Measurements from ENCODE around the gene PHC2.
A peak's percentile ranks its signal among the peaks of the same experiment; 100 is the strongest.

PHC2 gene

DNA sequence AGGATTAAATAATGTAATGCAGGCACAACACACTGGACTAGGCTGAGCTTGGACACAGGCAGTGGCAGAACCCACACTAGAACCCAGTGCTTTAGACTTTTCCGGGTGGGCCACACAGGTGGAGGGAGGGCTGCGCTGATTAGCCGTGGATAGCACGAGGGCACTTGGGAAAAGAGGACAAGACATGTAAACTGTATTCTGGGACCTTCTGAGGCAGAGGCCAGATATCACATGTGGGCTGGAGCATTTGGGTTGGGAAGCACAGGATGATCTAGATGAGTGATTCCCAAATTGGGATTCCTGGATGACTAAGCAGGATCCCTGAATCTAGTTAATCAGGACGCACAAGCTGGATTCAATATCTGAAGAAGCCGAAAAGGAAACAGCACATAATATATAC lies 89.7 kb downstream of the PHC2 start (continued):
- TF ChIP-seq PRDM1 (tag by site-specific recombination; IDR thresholded peaks at IDR 0.05) (no peak), ZNF621 (tag by site-specific recombination; IDR thresholded peaks at IDR 0.05) (no peak), SP7 (tag by site-specific recombination; IDR thresholded peaks at IDR 0.05) (no peak), SCRT2 (tag by site-specific recombination; IDR thresholded peaks at IDR 0.05) (no peak), EGR2 (tag by site-specific recombination; IDR thresholded peaks at IDR 0.05; ENCODE audit: low read depth) (no peak)
- TF ChIP-seq, protein P1, sequence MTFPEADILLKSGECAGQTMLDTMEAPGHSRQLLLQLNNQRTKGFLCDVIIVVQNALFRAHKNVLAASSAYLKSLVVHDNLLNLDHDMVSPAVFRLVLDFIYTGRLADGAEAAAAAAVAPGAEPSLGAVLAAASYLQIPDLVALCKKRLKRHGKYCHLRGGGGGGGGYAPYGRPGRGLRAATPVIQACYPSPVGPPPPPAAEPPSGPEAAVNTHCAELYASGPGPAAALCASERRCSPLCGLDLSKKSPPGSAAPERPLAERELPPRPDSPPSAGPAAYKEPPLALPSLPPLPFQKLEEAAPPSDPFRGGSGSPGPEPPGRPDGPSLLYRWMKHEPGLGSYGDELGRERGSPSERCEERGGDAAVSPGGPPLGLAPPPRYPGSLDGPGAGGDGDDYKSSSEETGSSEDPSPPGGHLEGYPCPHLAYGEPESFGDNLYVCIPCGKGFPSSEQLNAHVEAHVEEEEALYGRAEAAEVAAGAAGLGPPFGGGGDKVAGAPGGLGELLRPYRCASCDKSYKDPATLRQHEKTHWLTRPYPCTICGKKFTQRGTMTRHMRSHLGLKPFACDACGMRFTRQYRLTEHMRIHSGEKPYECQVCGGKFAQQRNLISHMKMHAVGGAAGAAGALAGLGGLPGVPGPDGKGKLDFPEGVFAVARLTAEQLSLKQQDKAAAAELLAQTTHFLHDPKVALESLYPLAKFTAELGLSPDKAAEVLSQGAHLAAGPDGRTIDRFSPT (tag by site-specific recombination; IDR thresholded peaks at IDR 0.05) = no peak

DNA sequence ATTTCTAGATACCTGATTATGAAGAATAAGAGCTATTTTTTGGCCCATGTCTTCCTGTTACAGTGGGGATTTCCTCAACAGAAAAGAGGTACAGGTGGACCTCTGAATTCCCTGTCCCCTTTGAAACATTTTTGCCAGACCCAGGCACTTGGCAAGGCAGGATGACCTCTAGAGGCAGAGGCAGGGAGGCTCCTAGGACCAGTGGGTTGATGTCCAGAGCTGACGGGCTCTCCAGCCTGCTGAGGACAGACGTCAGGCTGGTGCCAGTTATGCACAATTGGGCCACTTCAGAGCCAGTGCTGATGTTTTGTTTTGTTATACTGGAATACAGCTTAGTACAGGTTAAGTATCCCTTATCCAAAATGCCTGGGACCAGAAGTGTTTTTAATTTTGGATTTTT lies 91.5 kb downstream of the PHC2 start:
- CTCF ChIA-PET = interaction anchor here (0.6 to 2.6 kb wide), 3 partner anchors 44 to 115 kb away, joined by 3 to 13 read pairs (median 4); no protein-coding TSS in a partner anchor

DNA sequence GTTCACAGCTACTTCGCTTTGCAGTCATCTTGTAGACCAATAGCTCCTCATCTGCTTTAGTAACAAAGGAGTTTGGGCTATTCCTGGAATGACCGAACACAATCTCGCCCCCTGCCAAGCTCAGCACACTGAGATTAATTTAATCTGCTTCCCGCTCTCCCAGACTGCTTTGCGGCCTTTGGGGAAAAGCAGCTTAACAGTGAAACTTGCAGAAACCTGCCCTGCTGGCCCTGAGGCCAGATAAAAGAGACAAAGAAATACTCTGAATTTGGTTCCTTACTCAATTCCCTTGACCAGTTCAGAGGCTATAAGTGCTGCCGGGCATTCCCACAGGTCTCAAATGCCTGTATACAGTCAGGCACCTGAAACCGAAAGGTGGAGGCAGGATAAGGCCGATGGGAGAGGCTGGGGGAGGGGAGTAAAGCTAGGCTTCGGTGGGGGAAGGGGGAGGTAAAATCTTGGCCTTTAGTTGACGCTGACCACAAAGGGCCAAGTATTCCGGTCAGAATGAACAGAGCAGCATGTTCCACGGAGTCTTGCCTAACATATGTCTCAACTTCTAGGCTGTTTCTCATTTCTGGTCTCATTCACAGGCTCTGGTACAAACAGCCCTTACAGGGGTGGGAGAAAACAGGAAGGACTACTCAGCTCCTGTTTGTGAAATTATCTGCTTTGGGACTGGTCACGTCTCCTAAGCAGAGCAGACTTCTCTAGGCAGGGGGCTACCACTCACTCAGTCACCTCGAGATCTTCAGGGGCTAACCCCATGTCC lies 92.3 kb downstream of the PHC2 start:
- H3K4me1 ChIP-seq (ENCODE audit: control insufficient read depth, insufficient read depth, low read length) = peaks cover 24% of the 10 kb centered on the region
- ChIA-PET CTCF (interaction anchor here (0.6 to 2.6 kb wide), 5 partner anchors 26 to 1012 kb away, joined by 3 to 13 read pairs (median 3); no protein-coding TSS in a partner anchor), POLR2A (interaction anchor here (1.5 to 1.8 kb wide), 2 partner anchors 11 to 43 kb away, joined by 4 to 7 read pairs; no protein-coding TSS in a partner anchor)
- peak overlapping the region; percentile 66 for H3K27ac ChIP-seq (ENCODE audit: extremely low read depth, low read depth, low read length)
- H3K9me3 ChIP-seq (ENCODE audit: control insufficient read depth, insufficient read depth, low read depth, low read length) = no peaks in the 10 kb centered on the region
- H3K4me3 ChIP-seq (ENCODE audit: low read depth, low read length) = no peak overlapping the region
- peaks cover 0 to 39% of the 10 kb centered on the region in 2 experiments; a peak in 2 of 3 replicates for H3K36me3 ChIP-seq (ENCODE audit: control insufficient read depth in 2 of 2, insufficient read depth in 1 of 2, low read length in 2 of 2)
- TF ChIP-seq, protein P2, sequence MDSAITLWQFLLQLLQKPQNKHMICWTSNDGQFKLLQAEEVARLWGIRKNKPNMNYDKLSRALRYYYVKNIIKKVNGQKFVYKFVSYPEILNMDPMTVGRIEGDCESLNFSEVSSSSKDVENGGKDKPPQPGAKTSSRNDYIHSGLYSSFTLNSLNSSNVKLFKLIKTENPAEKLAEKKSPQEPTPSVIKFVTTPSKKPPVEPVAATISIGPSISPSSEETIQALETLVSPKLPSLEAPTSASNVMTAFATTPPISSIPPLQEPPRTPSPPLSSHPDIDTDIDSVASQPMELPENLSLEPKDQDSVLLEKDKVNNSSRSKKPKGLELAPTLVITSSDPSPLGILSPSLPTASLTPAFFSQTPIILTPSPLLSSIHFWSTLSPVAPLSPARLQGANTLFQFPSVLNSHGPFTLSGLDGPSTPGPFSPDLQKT (IDR thresholded peaks at IDR 0.05; ENCODE audit: borderline replicate concordance, low read depth, low read length) = no peak
- 0 out of 2 replicates have a peak, but pooled peaks have one; percentile 15 for TF ChIP-seq ZXDB (tag by site-specific recombination; IDR thresholded peaks at IDR 0.05)
- no peak for TF ChIP-seq ZNF311 (tag by site-specific recombination; IDR thresholded peaks at IDR 0.05; ENCODE audit: borderline replicate concordance)
- TF ChIP-seq, protein P1 (tag by site-specific recombination; IDR thresholded peaks at IDR 0.05) = no peak
- no peak for TF ChIP-seq RBAK (tag by site-specific recombination; IDR thresholded peaks at IDR 0.05)
- TF ChIP-seq, protein P3, sequence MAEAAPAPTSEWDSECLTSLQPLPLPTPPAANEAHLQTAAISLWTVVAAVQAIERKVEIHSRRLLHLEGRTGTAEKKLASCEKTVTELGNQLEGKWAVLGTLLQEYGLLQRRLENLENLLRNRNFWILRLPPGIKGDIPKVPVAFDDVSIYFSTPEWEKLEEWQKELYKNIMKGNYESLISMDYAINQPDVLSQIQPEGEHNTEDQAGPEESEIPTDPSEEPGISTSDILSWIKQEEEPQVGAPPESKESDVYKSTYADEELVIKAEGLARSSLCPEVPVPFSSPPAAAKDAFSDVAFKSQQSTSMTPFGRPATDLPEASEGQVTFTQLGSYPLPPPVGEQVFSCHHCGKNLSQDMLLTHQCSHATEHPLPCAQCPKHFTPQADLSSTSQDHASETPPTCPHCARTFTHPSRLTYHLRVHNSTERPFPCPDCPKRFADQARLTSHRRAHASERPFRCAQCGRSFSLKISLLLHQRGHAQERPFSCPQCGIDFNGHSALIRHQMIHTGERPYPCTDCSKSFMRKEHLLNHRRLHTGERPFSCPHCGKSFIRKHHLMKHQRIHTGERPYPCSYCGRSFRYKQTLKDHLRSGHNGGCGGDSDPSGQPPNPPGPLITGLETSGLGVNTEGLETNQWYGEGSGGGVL (tag by site-specific recombination; IDR thresholded peaks at IDR 0.05) = peak; percentile 80
- TF ChIP-seq HOXD13 (CRISPR knock-in tag; IDR thresholded peaks at IDR 0.05; ENCODE audit: borderline replicate concordance) = no peak
- TF ChIP-seq ZNF76 (tag by site-specific recombination; IDR thresholded peaks at IDR 0.05; ENCODE audit: borderline replicate concordance, low read depth) = no peak
- TF ChIP-seq GLIS2 (tag by site-specific recombination; IDR thresholded peaks at IDR 0.05) = no peak
- no peak for TF ChIP-seq ZNF544 (tag by site-specific recombination; IDR thresholded peaks at IDR 0.05)
- peak; percentile 62 for TF ChIP-seq ZNF335 (tag by site-specific recombination; conservative IDR thresholded peaks at IDR 0.05)
- peak; percentile 83 for TF ChIP-seq GLIS1 (tag by site-specific recombination; IDR thresholded peaks at IDR 0.05)

More for the DNA sequence above, 91.5 kb downstream of the PHC2 start:
- TF ChIP-seq ZFP69B (tag by site-specific recombination; IDR thresholded peaks at IDR 0.05) (no peak), ZNF626 (tag by site-specific recombination; IDR thresholded peaks at IDR 0.05) (no peak)
- TF ChIP-seq, protein P4, sequence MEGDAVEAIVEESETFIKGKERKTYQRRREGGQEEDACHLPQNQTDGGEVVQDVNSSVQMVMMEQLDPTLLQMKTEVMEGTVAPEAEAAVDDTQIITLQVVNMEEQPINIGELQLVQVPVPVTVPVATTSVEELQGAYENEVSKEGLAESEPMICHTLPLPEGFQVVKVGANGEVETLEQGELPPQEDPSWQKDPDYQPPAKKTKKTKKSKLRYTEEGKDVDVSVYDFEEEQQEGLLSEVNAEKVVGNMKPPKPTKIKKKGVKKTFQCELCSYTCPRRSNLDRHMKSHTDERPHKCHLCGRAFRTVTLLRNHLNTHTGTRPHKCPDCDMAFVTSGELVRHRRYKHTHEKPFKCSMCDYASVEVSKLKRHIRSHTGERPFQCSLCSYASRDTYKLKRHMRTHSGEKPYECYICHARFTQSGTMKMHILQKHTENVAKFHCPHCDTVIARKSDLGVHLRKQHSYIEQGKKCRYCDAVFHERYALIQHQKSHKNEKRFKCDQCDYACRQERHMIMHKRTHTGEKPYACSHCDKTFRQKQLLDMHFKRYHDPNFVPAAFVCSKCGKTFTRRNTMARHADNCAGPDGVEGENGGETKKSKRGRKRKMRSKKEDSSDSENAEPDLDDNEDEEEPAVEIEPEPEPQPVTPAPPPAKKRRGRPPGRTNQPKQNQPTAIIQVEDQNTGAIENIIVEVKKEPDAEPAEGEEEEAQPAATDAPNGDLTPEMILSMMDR (tag by site-specific recombination; IDR thresholded peaks at IDR 0.05) = peak; percentile 45; the same call in 1 of the 2 replicates
- peaks cover 24% of the 10 kb centered on the region for H3K4me1 ChIP-seq (ENCODE audit: control insufficient read depth, insufficient read depth, low read length)
- H3K27ac ChIP-seq (ENCODE audit: extremely low read depth, low read depth, low read length) = peak overlapping the region; percentile 66
- H3K36me3 ChIP-seq (ENCODE audit: control insufficient read depth in 2 of 2, insufficient read depth in 1 of 2, low read length in 2 of 2) = peaks cover 0 to 39% of the 10 kb centered on the region in 2 experiments; a peak in 2 of 3 replicates
- no peak overlapping the region for H3K4me3 ChIP-seq (ENCODE audit: low read depth, low read length)
- POLR2A ChIA-PET = interaction anchor here (1.5 kb wide), 1 partner anchor 44 kb away, joined by 4 read pairs; no protein-coding TSS in a partner anchor
- H3K9me3 ChIP-seq (ENCODE audit: control insufficient read depth, insufficient read depth, low read depth, low read length) = no peaks in the 10 kb centered on the region
